AG09309 (cell line): ENCODE data around the gene OAS1.

ENCODE experiments used
- DNase-seq: peaks from one replicate; pipeline ENCODE4 v3.0.0-alpha.2; 2010; ENCODE audit warnings: low read depth
- H3K4me3 ChIP-seq: 2 replicates; pipeline ENCODE4 v1.5.1; 2011; ENCODE audit warnings: mild to moderate bottlenecking, low read depth, low read length, moderate library complexity; ENCODE audit not compliant: control insufficient read depth
- CTCF ChIP-seq: IDR thresholded peaks from 2 replicates; pipeline ENCODE4 v1.5.1; 2011; ENCODE audit warnings: mild to moderate bottlenecking, low read depth, low read length, inconsistent platforms; ENCODE audit not compliant: insufficient read depth, control insufficient read depth; ENCODE audit errors: missing control alignments

Gene OAS1

DNA sequence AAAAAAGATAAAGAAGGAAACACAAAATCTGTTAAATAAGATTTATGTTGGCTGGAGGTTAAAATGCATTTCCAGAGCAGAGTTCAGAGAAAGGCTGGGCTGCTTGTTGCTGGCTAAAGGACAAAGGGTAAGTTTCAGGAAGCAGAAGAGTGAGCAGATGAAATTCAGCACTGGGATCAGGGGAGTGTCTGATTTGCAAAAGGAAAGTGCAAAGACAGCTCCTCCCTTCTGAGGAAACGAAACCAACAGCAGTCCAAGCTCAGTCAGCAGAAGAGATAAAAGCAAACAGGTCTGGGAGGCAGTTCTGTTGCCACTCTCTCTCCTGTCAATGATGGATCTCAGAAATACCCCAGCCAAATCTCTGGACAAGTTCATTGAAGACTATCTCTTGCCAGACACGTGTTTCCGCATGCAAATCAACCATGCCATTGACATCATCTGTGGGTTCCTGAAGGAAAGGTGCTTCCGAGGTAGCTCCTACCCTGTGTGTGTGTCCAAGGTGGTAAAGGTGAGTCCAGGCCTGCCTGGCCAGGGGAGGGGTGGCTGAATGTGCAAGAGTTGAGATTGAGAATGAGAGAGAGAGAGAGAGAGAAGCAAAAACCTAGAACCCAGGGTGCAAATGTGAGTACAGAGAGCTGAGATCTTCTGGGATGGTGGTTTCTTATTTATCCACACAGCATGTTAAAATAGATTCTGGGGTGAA lies at the start of gene OAS1:
OAS1 (plus strand) TSS at position 251 of the 703 bp plus-strand sequence; CDS start at position 329, 78 bp downstream.
- DNase-seq, result no peak
- TF ChIP-seq CTCF, result no peak
- peak within 1 kb of the TSS; percentile 28 for H3K4me3 ChIP-seq

DNA sequence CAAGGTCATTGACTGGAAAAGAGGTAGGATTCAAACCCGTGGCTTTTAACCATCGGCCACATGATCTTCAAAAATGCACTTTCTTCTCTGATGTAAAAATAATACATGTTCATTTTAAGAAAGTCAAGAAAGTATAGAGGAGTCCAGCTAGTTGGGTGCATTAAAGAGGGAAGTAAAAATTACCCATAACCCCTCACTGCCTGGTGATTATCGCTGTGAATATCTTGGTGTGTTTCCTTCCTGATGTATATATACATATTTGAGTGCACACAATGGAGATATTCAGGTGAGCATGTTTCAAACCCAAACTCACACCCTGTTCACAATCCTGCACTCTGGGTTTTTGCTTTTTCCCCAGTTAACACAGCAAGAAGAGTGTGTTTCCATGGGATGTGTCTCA lies 47.5 kb upstream of the OAS1 start:
- TF ChIP-seq CTCF, result no peak
- H3K4me3 ChIP-seq, result no peak overlapping the region
- no peak for DNase-seq

- no peak for TF ChIP-seq CTCF
- no peak overlapping the region for H3K4me3 ChIP-seq
- DNase-seq, result no peak
Measured at GRCh38 chr12:112860181-112860580, 46.6 kb upstream of the OAS1 start.

- no peak for TF ChIP-seq CTCF
- DNase-seq, result no peak
- H3K4me3 ChIP-seq, result no peak overlapping the region
Measured at GRCh38 chr12:112861284-112861683, 45.5 kb upstream of the OAS1 start.

GRCh38 chr12:112862636-112863290 lies 44.0 kb upstream of the OAS1 start:
- DNase-seq, result no peak

GRCh38 chr12:112868459-112869041 lies 38.2 kb upstream of the OAS1 start:
- TF ChIP-seq CTCF, result no peak
- no peak for DNase-seq
- no peak overlapping the region for H3K4me3 ChIP-seq

More at GRCh38 chr12:112862636-112863290, 44.0 kb upstream of the OAS1 start:
- H3K4me3 ChIP-seq, result no peak overlapping the region
- no peak for TF ChIP-seq CTCF
